ENCODE data around the gene ZNRF4. TPM values are rescaled to one million over a fixed set of nuclear protein-coding genes. Genes with fewer than 3 reads are reported as not detected.

Gene ZNRF4
- total RNA-seq, 2 experiments from 2014 or later = not detected

GRCh38 chr19:5447700-5448311 lies 7.4 kb upstream of the ZNRF4 start:
- H3K27me3 Mint-ChIP-seq (ENCODE audit: low read depth) = peaks cover 27% of the 10 kb centered on the region
- no peak overlapping the region for H3K4me3 Mint-ChIP-seq
- H3K9me3 Mint-ChIP-seq = no peaks in the 10 kb centered on the region
- no peaks in the 10 kb centered on the region for H3K36me3 Mint-ChIP-seq (ENCODE audit: low read depth)
- CTCF ChIA-PET = interaction anchor here (0.6 kb wide), 1 partner anchor 1042 kb away, joined by 3 read pairs; no protein-coding TSS in a partner anchor
- no peak for DNase-seq
- no peak overlapping the region for H3K27ac Mint-ChIP-seq
- no peaks in the 10 kb centered on the region for H3K4me1 Mint-ChIP-seq (ENCODE audit: low read depth)
- intact Hi-C loops (cut with micrococcal nuclease) = no loop called here

DNA sequence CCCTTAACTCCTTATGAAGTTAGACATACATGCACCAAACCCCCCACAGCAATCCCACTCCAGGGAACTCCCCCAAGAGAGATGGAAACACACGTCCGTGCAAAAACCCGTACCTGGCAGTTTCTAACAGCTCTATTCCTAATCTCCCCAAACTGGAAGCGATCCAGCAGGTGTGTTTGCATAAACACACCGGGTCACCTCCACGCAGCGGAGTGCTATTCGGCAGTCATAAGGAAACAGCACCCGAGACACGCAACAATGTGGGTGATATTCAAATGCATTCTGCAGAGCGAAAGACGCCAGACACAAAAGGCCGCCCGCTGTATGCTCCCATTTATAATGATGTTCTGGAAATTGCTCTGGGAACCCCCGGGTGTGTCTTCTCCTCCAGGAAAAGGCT lies 6.8 kb upstream of the ZNRF4 start:
- Mint-ChIP-seq H3K9me3 (no peaks in the 10 kb centered on the region), H3K4me1 (ENCODE audit: low read depth) (no peaks in the 10 kb centered on the region), H3K27ac (no peak overlapping the region), H3K36me3 (ENCODE audit: low read depth) (no peaks in the 10 kb centered on the region), H3K27me3 (ENCODE audit: low read depth) (peaks cover 27% of the 10 kb centered on the region), H3K4me3 (no peak overlapping the region)
- intact Hi-C loops (cut with micrococcal nuclease) = no loop called here
- no peak for DNase-seq
- CTCF ChIA-PET = interaction anchor here (0.6 kb wide), 1 partner anchor 1041 kb away, joined by 3 read pairs; no protein-coding TSS in a partner anchor

- Mint-ChIP-seq H3K27ac (no peak overlapping the region), H3K27me3 (ENCODE audit: low read depth) (peaks cover 21% of the 10 kb centered on the region), H3K9me3 (no peaks in the 10 kb centered on the region), H3K36me3 (ENCODE audit: low read depth) (no peaks in the 10 kb centered on the region), H3K4me1 (ENCODE audit: low read depth) (no peaks in the 10 kb centered on the region), H3K4me3 (no peak overlapping the region)
- CTCF ChIA-PET = no interaction called here
- no peak for DNase-seq
- intact Hi-C loops (cut with micrococcal nuclease) = no loop called here
Observed at GRCh38 chr19:5450482-5451126, 4.6 kb upstream of the ZNRF4 start.

GRCh38 chr19:5451494-5451893 lies 3.7 kb upstream of the ZNRF4 start:
- Mint-ChIP-seq H3K4me1 (ENCODE audit: low read depth) (no peaks in the 10 kb centered on the region), H3K9me3 (no peaks in the 10 kb centered on the region), H3K36me3 (ENCODE audit: low read depth) (no peaks in the 10 kb centered on the region), H3K4me3 (no peak overlapping the region), H3K27me3 (ENCODE audit: low read depth) (peaks cover 21% of the 10 kb centered on the region), H3K27ac (no peak overlapping the region)
- no peak for DNase-seq
- CTCF ChIA-PET = no interaction called here
- intact Hi-C loops (cut with micrococcal nuclease) = no loop called here

GRCh38 chr19:5452594-5453565 lies 2.3 kb upstream of the ZNRF4 start:
- Mint-ChIP-seq H3K9me3 (no peaks in the 10 kb centered on the region), H3K27ac (no peak overlapping the region), H3K4me1 (ENCODE audit: low read depth) (no peaks in the 10 kb centered on the region), H3K27me3 (ENCODE audit: low read depth) (peaks cover 16% of the 10 kb centered on the region), H3K4me3 (no peak overlapping the region), H3K36me3 (ENCODE audit: low read depth) (no peaks in the 10 kb centered on the region)
- CTCF ChIA-PET = no interaction called here
- intact Hi-C loops (cut with micrococcal nuclease) = no loop called here
- DNase-seq = no peak

- intact Hi-C loops (cut with micrococcal nuclease) = no loop called here
- Mint-ChIP-seq H3K4me1 (ENCODE audit: low read depth) (no peaks in the 10 kb centered on the region), H3K27me3 (ENCODE audit: low read depth) (peaks cover 6% of the 10 kb centered on the region), H3K9me3 (no peaks in the 10 kb centered on the region), H3K4me3 (no peak overlapping the region), H3K27ac (no peak overlapping the region), H3K36me3 (ENCODE audit: low read depth) (no peaks in the 10 kb centered on the region)
- CTCF ChIA-PET = no interaction called here
- no peak for DNase-seq
Observed at GRCh38 chr19:5454743-5455142, 474 bp upstream of the ZNRF4 start.

DNA sequence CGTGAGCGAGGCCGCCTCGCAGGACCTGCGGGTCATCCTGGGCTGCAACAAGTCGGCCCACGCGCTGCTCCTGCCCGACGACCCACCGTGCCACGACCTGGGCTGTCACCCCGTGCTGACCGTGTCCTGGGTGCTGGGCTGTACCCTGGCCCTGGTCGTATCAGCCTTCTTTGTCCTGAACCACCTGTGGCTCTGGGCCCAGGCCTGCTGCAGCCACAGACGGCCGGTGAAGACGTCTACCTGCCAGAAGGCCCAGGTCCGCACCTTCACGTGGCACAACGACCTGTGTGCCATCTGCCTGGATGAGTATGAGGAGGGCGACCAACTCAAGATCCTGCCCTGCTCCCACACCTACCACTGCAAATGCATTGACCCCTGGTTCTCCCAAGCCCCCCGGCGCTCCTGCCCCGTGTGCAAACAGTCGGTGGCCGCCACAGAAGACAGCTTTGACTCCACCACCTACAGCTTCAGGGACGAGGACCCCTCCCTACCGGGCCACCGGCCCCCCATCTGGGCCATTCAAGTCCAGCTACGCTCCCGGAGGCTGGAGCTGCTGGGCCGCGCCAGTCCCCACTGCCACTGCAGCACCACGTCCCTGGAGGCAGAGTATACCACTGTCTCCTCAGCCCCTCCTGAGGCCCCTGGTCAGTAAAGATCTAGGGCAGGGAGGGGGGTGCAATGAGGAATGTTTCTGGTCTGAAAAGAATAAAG lies 1.1 kb downstream of the ZNRF4 start:
- H3K36me3 Mint-ChIP-seq (ENCODE audit: low read depth) = no peaks in the 10 kb centered on the region
- no peak overlapping the region for H3K4me3 Mint-ChIP-seq
- H3K4me1 Mint-ChIP-seq (ENCODE audit: low read depth) = no peaks in the 10 kb centered on the region
- intact Hi-C loops (cut with micrococcal nuclease) = no loop called here
- no peaks in the 10 kb centered on the region for H3K9me3 Mint-ChIP-seq
- no peak overlapping the region for H3K27ac Mint-ChIP-seq
- CTCF ChIA-PET = no interaction called here
- no peaks in the 10 kb centered on the region for H3K27me3 Mint-ChIP-seq (ENCODE audit: low read depth)
- DNase-seq = no peak

DNA sequence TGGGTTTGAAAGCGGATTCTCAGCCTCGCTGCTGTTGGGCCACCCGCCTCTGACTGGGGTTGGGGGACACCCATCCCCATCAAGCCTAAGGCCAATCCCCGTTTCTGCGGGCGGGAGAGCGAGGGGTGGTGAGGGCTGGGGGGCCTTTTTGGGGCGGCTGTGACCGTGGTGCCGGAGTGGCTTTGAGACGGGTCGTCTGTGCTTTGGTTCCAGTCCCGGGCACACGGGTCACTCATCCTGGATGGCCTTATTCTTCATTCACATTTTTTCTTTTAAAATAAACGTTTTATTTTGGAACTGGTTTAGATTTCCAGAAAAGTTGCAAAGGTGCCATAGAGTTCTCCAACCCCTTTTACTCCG lies 1.6 kb downstream of the ZNRF4 start:
- H3K4me1 Mint-ChIP-seq (ENCODE audit: low read depth) = no peaks in the 10 kb centered on the region
- CTCF ChIA-PET = no interaction called here
- no peaks in the 10 kb centered on the region for H3K36me3 Mint-ChIP-seq (ENCODE audit: low read depth)
- intact Hi-C loops (cut with micrococcal nuclease) = no loop called here
- no peak for DNase-seq
- H3K9me3 Mint-ChIP-seq = no peaks in the 10 kb centered on the region
- H3K4me3 Mint-ChIP-seq = no peak overlapping the region
- peaks cover under 1% of the 10 kb centered on the region for H3K27me3 Mint-ChIP-seq (ENCODE audit: low read depth)
- no peak overlapping the region for H3K27ac Mint-ChIP-seq

- Mint-ChIP-seq H3K4me3 (no peak overlapping the region), H3K9me3 (no peaks in the 10 kb centered on the region)
- CTCF ChIA-PET = no interaction called here
Observed at GRCh38 chr19:5457709-5458108, 2.5 kb downstream of the ZNRF4 start.

DNA sequence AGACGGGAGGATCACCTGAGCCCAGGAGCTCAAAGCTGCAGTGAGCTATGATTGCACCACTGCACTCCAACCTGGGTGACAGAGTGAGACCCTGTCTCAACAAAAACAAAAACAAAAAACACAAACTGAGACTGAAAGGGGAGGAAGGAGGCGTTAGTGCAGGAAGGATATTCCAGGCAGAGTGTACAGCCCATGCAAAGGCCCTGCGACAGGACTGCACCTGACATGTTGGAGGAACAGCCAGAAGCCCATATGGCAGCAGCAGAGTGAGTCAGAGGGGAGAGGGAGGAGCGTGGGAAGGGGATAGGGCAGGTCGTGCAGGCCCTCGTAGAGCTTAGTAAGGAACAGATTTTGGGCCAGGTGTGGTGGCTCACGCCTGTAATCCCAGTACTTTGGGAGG lies 3.2 kb downstream of the ZNRF4 start:
- peaks cover 5% of the 10 kb centered on the region for H3K27me3 Mint-ChIP-seq (ENCODE audit: low read depth)
- CTCF ChIA-PET = interaction anchor here (0.7 kb wide), 1 partner anchor 346 kb away, joined by 3 read pairs; no protein-coding TSS in a partner anchor

More at GRCh38 chr19:5457709-5458108, 2.5 kb downstream of the ZNRF4 start:
- Mint-ChIP-seq H3K27ac (no peak overlapping the region), H3K27me3 (ENCODE audit: low read depth) (peaks cover 3% of the 10 kb centered on the region), H3K4me1 (ENCODE audit: low read depth) (no peaks in the 10 kb centered on the region), H3K36me3 (ENCODE audit: low read depth) (no peaks in the 10 kb centered on the region)
- no peak for DNase-seq
- intact Hi-C loops (cut with micrococcal nuclease) = no loop called here

GRCh38 chr19:5459360-5459759 lies 4.1 kb downstream of the ZNRF4 start:
- CTCF ChIA-PET = no interaction called here
- Mint-ChIP-seq H3K36me3 (ENCODE audit: low read depth) (no peaks in the 10 kb centered on the region), H3K27ac (no peak overlapping the region), H3K4me1 (ENCODE audit: low read depth) (no peaks in the 10 kb centered on the region), H3K9me3 (no peaks in the 10 kb centered on the region), H3K27me3 (ENCODE audit: low read depth) (peaks cover 8% of the 10 kb centered on the region), H3K4me3 (no peak overlapping the region)
- no peak for DNase-seq
- intact Hi-C loops (cut with micrococcal nuclease) = no loop called here

More for the DNA sequence above, 3.2 kb downstream of the ZNRF4 start:
- no peaks in the 10 kb centered on the region for H3K9me3 Mint-ChIP-seq
- no peak overlapping the region for H3K4me3 Mint-ChIP-seq
- intact Hi-C loops (cut with micrococcal nuclease) = no loop called here
- no peaks in the 10 kb centered on the region for H3K4me1 Mint-ChIP-seq (ENCODE audit: low read depth)
- H3K36me3 Mint-ChIP-seq (ENCODE audit: low read depth) = no peaks in the 10 kb centered on the region
- no peak overlapping the region for H3K27ac Mint-ChIP-seq
- no peak for DNase-seq

DNA sequence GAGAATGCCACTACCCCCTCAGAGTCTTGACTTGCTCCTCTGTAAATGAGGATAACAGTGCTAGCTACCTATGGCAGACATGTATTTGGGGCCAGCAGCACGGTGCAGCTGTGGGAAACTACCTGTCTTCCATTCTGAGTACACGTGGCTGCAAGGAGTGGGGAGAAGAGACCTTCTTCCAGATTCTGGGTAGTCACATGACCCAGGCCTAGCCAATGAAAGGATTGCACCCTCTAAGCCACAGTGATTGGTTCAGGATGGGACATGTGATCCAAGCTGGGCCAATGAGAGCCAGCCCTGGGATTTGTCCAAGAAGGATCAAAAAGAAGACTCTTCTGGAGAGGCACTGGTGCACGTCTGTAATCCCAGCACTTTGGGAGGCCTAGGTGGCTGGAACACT lies 5.5 kb downstream of the ZNRF4 start:
- Mint-ChIP-seq H3K4me1 (ENCODE audit: low read depth) (no peaks in the 10 kb centered on the region), H3K36me3 (ENCODE audit: low read depth) (no peaks in the 10 kb centered on the region), H3K27me3 (ENCODE audit: low read depth) (peaks cover 11% of the 10 kb centered on the region), H3K4me3 (no peak overlapping the region), H3K9me3 (no peaks in the 10 kb centered on the region), H3K27ac (no peak overlapping the region)
- intact Hi-C loops (cut with micrococcal nuclease) = no loop called here
- DNase-seq = no peak
- CTCF ChIA-PET = no interaction called here
